Ishikawa (cell line): ENCODE results near the gene B3GAT1.

Experiments
- CEBPB ChIP-seq: IDR thresholded peaks from 2 replicates; pipeline ENCODE4 v1.6.1; 2012
- CREB1 ChIP-seq: IDR thresholded peaks from 2 replicates; pipeline ENCODE4 v1.6.1; 2012; ENCODE audit warnings: low read depth
- EGR1 ChIP-seq: IDR thresholded peaks from 2 replicates; pipeline ENCODE4 v1.6.1; 2012
- EP300 ChIP-seq: IDR thresholded peaks from 2 replicates; pipeline ENCODE4 v1.6.1; 2012; ENCODE audit warnings: borderline replicate concordance
- FOXM1 ChIP-seq: IDR thresholded peaks from 2 replicates; pipeline ENCODE4 v1.6.1; 2012; ENCODE audit warnings: low read depth, borderline replicate concordance
- MAX ChIP-seq: IDR thresholded peaks from 2 replicates; pipeline ENCODE4 v1.6.1; 2012
- NFIC ChIP-seq: IDR thresholded peaks from 2 replicates; pipeline ENCODE4 v1.6.1; 2012
- RAD21 ChIP-seq: IDR thresholded peaks from 2 replicates; pipeline ENCODE4 v1.6.1; 2012; ENCODE audit warnings: low read depth
- REST ChIP-seq: IDR thresholded peaks from 2 replicates; pipeline ENCODE4 v1.6.1; 2012; ENCODE audit warnings: low read depth, mild to moderate bottlenecking
- TAF1 ChIP-seq: IDR thresholded peaks from 2 replicates; pipeline ENCODE4 v1.6.1; 2012; ENCODE audit warnings: low read depth, mild to moderate bottlenecking
- TCF12 ChIP-seq: IDR thresholded peaks from 2 replicates; pipeline ENCODE4 v1.6.1; 2012; ENCODE audit warnings: low read depth
- TEAD4 ChIP-seq: IDR thresholded peaks from 2 replicates; pipeline ENCODE4 v1.6.1; 2012
- USF1 ChIP-seq: IDR thresholded peaks from 2 replicates; pipeline ENCODE4 v1.6.1; 2012
- YY1 ChIP-seq: IDR thresholded peaks from 2 replicates; pipeline ENCODE4 v1.6.1; 2012; ENCODE audit warnings: low read depth
- ZBTB7A ChIP-seq: IDR thresholded peaks from 2 replicates; pipeline ENCODE4 v1.6.1; 2012; ENCODE audit warnings: low read depth

Gene B3GAT1

GRCh38 chr11:134342572-134343340 lies 69.3 kb downstream of the B3GAT1 start:
- TF ChIP-seq RAD21: no peak
- no peak for TF ChIP-seq ZBTB7A
- TF ChIP-seq REST: no peak
- TF ChIP-seq CREB1: no peak
- TF ChIP-seq FOXM1: no peak
- TF ChIP-seq YY1: no peak
- TF ChIP-seq NFIC: no peak
- TF ChIP-seq TEAD4: no peak
- TF ChIP-seq USF1: no peak
- TF ChIP-seq MAX: no peak
- TF ChIP-seq CEBPB: no peak
- TF ChIP-seq EGR1: no peak

GRCh38 chr11:134341805-134342571 lies 70.1 kb downstream of the B3GAT1 start:
- no peak for TF ChIP-seq MAX
- no peak for TF ChIP-seq CEBPB
- no peak for TF ChIP-seq RAD21
- TF ChIP-seq CREB1: no peak
- no peak for TF ChIP-seq TCF12
- no peak for TF ChIP-seq FOXM1
- TF ChIP-seq USF1: no peak
- TF ChIP-seq ZBTB7A: no peak
- TF ChIP-seq EP300: no peak
- no peak for TF ChIP-seq YY1
- no peak for TF ChIP-seq NFIC

GRCh38 chr11:134340354-134340964 lies 71.6 kb downstream of the B3GAT1 start:
- TF ChIP-seq REST: no peak
- no peak for TF ChIP-seq MAX
- TF ChIP-seq USF1: no peak
- TF ChIP-seq TAF1: no peak
- TF ChIP-seq ZBTB7A: no peak
- no peak for TF ChIP-seq RAD21
- TF ChIP-seq YY1: no peak
- TF ChIP-seq TEAD4: no peak
- no peak for TF ChIP-seq TCF12
- TF ChIP-seq EGR1: no peak
- no peak for TF ChIP-seq NFIC
- no peak for TF ChIP-seq CEBPB
- no peak for TF ChIP-seq EP300
- TF ChIP-seq CREB1: no peak
- TF ChIP-seq FOXM1: no peak

GRCh38 chr11:134339756-134340155 lies 72.3 kb downstream of the B3GAT1 start:
- no peak for TF ChIP-seq MAX
- no peak for TF ChIP-seq YY1
- TF ChIP-seq NFIC: no peak
- no peak for TF ChIP-seq FOXM1
- no peak for TF ChIP-seq ZBTB7A
- no peak for TF ChIP-seq CEBPB
- no peak for TF ChIP-seq REST
- TF ChIP-seq CREB1: no peak
- no peak for TF ChIP-seq TCF12
- no peak for TF ChIP-seq RAD21
- TF ChIP-seq TAF1: no peak
- no peak for TF ChIP-seq USF1
- no peak for TF ChIP-seq EP300
- no peak for TF ChIP-seq TEAD4
- TF ChIP-seq EGR1: no peak
